Panc1 (cell line): ENCODE results near the gene CADPS2. TPM values are rescaled to one million over a fixed set of nuclear protein-coding genes. Genes with fewer than 3 reads are reported as not detected.

ENCODE experiments used
- ATAC-seq: fragments of 200-7000 bp; cut with Tn5 transposase; 2 replicates; pipeline ENCODE4 v1.9.1; 2020; ENCODE audit warnings: mild to moderate bottlenecking, moderate library complexity
- BruUV-seq: library from RNA; stranded (reverse); fragments of 400-500 nt; replicated peaks from 2 replicates; lab custom pipeline; 2021; lab: Mats Ljungman, UMichigan
- CTCF ChIA-PET: fragments of 300-600 bp; sonication (Branson Sonifier 250); formaldehyde crosslinking; loops from one replicate; lab custom pipeline; 2022; ENCODE audit warnings: antibody characterized with exemption; lab: Charles Lee
- POLR2A ChIA-PET: fragments of 300-600 bp; sonication (Branson Sonifier 250); formaldehyde crosslinking; loops from one replicate; lab custom pipeline; 2022; ENCODE audit warnings: antibody characterized with exemption; lab: Charles Lee
- DNase-seq: peaks from one replicate; pipeline ENCODE4 v3.0.0-alpha.2; 2010; ENCODE audit warnings: low read depth, low spot score
- H3K27ac ChIP-seq: 2 replicates; pipeline ENCODE4 v1.5.1; 2011; ENCODE audit warnings: mild to moderate bottlenecking, low read length, inconsistent platforms
- H3K27me3 ChIP-seq: fragments of 200-500 bp; sonication (Bioruptor generic); 2 replicates; pipeline ENCODE4 v1.6.0; 2014; ENCODE audit warnings: low read length, inconsistent platforms; ENCODE audit not compliant: control insufficient read depth, insufficient read depth
- H3K36me3 ChIP-seq: fragments of 200-500 bp; sonication (Bioruptor generic); 2 replicates; pipeline ENCODE4 v1.5.1; 2014; ENCODE audit warnings: inconsistent platforms, mild to moderate bottlenecking, low read length, moderate library complexity; ENCODE audit not compliant: control insufficient read depth, insufficient read depth
- H3K4me1 ChIP-seq: 2 replicates; pipeline ENCODE4 v1.5.1; 2011; ENCODE audit warnings: inconsistent platforms, mild to moderate bottlenecking, low read length, moderate library complexity; ENCODE audit not compliant: control insufficient read depth, insufficient read depth
- H3K4me3 ChIP-seq, 2 experiments: 2 replicates each; pipeline ENCODE4 v1.5.1; 2011 to 2012; ENCODE audit warnings: low read depth in 2 of 2, low read length in 2 of 2, mild to moderate bottlenecking in 2 of 2, inconsistent platforms in 1 of 2, moderate library complexity in 1 of 2
- H3K9me3 ChIP-seq: fragments of 200-500 bp; sonication (Bioruptor generic); 2 replicates; pipeline ENCODE4 v1.5.1; 2014; ENCODE audit warnings: low read depth, mild to moderate bottlenecking, inconsistent platforms, low read length, moderate library complexity; ENCODE audit not compliant: control insufficient read depth, insufficient read depth
- CTCF ChIP-seq: fragments of 450-650 bp; IDR thresholded peaks from 2 replicates; pipeline ENCODE4 v1.5.1; 2017; ENCODE audit warnings: mild to moderate bottlenecking
- POLR2AphosphoS5 ChIP-seq: IDR thresholded peaks from 2 replicates; pipeline ENCODE4 v1.6.1; 2012; ENCODE audit warnings: mild to moderate bottlenecking, low read depth, low read length, moderate library complexity
- SIN3A ChIP-seq: IDR thresholded peaks from 2 replicates; pipeline ENCODE4 v1.6.1; 2012; ENCODE audit warnings: low read depth, mild to moderate bottlenecking, low read length, moderate library complexity, borderline replicate concordance; ENCODE audit not compliant: insufficient read depth
- TCF7L2 ChIP-seq: IDR thresholded peaks from 2 replicates; pipeline ENCODE4 v1.6.1; 2011; ENCODE audit warnings: mild to moderate bottlenecking, low read depth, low read length, inconsistent platforms
- in situ Hi-C: cut with HindIII; loops from 2 replicates; pipeline ENCODE4 v1.10.0; 2016; ENCODE audit warnings: low sequenced_read_pairs, low pct_unique_long_range_greater_than_20kb
- intact Hi-C: fragments of 100-400 bp; cut with micrococcal nuclease; formaldehyde crosslinking; loops from one replicate; pipeline ENCODE4 v1.10.0; 2022; ENCODE audit not compliant: unreplicated experiment
- total RNA-seq: library from RNA; stranded (reverse); gene quantifications from one replicate; pipeline ENCODE4 v1.2.1, GENCODE V29; 2021; ENCODE audit not compliant: unreplicated experiment
- TF ChIP-seq, protein P1 (sequence below), 2 experiments: IDR thresholded peaks; 2 replicates each; pipeline ENCODE4 v1.6.1; 2011 to 2012; ENCODE audit warnings: low read depth in 2 of 2, control low read depth in 1 of 2, low read length in 1 of 2, mild to moderate bottlenecking in 1 of 2, moderate library complexity in 1 of 2; ENCODE audit not compliant: insufficient read depth in 1 of 2

Gene CADPS2
- total RNA-seq, 1 experiment from 2014 or later, result 1.6 TPM

DNA sequence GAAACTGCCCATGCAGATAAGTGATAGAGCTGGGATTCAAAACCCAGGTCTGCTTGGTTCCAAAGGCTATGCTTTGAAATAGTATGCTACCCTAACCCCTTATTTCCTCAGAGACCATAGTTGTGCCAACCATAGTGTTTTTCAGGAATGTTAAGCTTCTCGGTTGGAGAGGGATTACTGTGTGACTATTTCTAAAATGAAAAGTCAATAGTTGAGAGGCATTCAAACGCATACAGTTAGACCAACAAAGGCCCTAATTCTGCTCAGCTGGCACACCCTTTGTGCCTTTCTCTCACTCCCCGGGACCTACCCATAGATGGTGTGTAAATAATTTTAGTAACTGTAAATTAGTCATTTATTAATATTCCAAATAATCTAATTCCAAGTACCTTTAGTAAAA lies 118.9 kb downstream of the CADPS2 start:
- DNase-seq (no peak), ATAC-seq (no peak)
- in situ Hi-C loops (no loop called here), intact Hi-C loops (no loop called here)
- CTCF ChIA-PET, result no interaction called here
- Histone ChIP-seq H3K36me3 (no peaks in the 10 kb centered on the region), H3K27me3 (no peaks in the 10 kb centered on the region), H3K4me1 (no peaks in the 10 kb centered on the region), H3K27ac (no peak overlapping the region), H3K9me3 (no peaks in the 10 kb centered on the region), H3K4me3 (no peak overlapping the region)
- no peak for TF ChIP-seq SIN3A
- TF ChIP-seq POLR2AphosphoS5, result no peak
- TF ChIP-seq, protein P1, sequence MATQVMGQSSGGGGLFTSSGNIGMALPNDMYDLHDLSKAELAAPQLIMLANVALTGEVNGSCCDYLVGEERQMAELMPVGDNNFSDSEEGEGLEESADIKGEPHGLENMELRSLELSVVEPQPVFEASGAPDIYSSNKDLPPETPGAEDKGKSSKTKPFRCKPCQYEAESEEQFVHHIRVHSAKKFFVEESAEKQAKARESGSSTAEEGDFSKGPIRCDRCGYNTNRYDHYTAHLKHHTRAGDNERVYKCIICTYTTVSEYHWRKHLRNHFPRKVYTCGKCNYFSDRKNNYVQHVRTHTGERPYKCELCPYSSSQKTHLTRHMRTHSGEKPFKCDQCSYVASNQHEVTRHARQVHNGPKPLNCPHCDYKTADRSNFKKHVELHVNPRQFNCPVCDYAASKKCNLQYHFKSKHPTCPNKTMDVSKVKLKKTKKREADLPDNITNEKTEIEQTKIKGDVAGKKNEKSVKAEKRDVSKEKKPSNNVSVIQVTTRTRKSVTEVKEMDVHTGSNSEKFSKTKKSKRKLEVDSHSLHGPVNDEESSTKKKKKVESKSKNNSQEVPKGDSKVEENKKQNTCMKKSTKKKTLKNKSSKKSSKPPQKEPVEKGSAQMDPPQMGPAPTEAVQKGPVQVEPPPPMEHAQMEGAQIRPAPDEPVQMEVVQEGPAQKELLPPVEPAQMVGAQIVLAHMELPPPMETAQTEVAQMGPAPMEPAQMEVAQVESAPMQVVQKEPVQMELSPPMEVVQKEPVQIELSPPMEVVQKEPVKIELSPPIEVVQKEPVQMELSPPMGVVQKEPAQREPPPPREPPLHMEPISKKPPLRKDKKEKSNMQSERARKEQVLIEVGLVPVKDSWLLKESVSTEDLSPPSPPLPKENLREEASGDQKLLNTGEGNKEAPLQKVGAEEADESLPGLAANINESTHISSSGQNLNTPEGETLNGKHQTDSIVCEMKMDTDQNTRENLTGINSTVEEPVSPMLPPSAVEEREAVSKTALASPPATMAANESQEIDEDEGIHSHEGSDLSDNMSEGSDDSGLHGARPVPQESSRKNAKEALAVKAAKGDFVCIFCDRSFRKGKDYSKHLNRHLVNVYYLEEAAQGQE (IDR thresholded peaks at IDR 0.05; ENCODE audit: insufficient read depth in 1 of 2, low read depth in 2 of 2, low read length in 1 of 2), result no peak
- no peak for TF ChIP-seq CTCF
- no peak for TF ChIP-seq TCF7L2
- no TSS peak for BruUV-seq
- POLR2A ChIA-PET, result no interaction called here

DNA sequence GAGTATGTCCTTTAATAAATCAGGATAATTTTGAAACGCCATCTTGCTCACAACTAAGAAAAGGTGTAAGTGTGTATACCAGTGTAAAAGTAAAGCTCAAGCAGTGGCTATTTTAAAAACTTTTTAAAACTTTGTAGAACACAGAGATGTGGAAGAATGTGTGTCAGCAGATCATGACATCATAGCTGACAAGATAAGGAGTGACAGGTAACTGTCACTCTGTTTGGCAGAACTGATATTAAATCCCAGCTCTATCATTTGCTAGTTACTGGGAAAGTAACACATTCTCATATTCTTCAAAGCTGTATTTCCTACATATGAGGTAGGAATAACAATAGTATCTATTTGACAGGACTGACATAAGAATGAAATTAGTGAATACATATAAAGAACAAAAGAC lies 119.7 kb downstream of the CADPS2 start:
- intact Hi-C loops, result no loop called here
- Histone ChIP-seq H3K4me1 (no peaks in the 10 kb centered on the region), H3K9me3 (no peaks in the 10 kb centered on the region), H3K4me3 (no peak overlapping the region), H3K27ac (no peak overlapping the region), H3K36me3 (no peaks in the 10 kb centered on the region), H3K27me3 (no peaks in the 10 kb centered on the region)
- DNase-seq (no peak), ATAC-seq (no peak)
- CTCF ChIA-PET, result no interaction called here
- in situ Hi-C loops, result no loop called here
- POLR2A ChIA-PET, result no interaction called here
- TF ChIP-seq TCF7L2, result no peak
- TF ChIP-seq, protein P1 (IDR thresholded peaks at IDR 0.05; ENCODE audit: insufficient read depth in 1 of 2, low read depth in 2 of 2, low read length in 1 of 2), result no peak
- no peak for TF ChIP-seq CTCF
- TF ChIP-seq SIN3A, result no peak
- no peak for TF ChIP-seq POLR2AphosphoS5
- BruUV-seq, result no TSS peak
